Measurements from ENCODE around the gene CACTIN.
"Not testable (repeated sequence)": the region's sequence is repeated elsewhere in the genome, so short reads cannot be mapped to it uniquely, and the experiment has no call there.

Gene CACTIN

DNA sequence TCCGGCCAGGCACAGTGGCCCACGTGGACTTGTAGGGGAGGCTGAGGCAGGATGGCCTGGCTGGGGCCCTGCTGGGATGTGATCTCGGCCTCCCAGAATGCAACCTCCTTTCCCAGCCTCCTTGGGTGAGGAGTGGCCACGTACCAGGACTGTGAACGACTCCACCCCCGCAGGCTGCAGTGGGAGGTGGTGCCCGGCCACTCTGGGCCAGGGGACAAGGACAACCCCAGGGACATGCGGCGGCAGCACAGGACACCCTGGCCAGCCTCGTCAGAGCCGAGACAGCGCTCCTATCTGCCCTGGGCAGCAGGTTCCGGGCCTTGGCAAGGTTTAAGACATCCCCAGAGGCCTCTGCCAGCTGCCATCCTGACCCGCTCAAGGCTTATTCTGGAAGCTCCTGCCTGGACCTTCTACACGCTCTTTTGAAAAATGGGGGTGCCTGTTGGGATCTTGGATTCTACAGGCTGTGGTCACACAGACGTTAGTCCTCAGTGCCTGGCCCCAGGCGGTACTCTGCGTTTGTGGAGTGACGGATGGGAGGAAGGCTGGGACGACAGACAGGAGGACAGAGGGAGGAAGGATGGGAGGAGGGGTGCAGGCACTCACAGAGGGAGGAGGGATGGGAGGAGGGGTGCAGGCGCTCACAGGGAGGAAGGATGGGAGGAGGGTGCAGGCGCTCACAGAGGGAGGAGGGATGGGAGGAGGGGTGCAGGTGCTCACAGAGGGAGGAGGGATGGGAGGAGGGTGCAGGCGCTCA is 19.9 kb upstream of the CACTIN start:
- no peak for DNase-seq (ENCODE audit: low spot score)

DNA sequence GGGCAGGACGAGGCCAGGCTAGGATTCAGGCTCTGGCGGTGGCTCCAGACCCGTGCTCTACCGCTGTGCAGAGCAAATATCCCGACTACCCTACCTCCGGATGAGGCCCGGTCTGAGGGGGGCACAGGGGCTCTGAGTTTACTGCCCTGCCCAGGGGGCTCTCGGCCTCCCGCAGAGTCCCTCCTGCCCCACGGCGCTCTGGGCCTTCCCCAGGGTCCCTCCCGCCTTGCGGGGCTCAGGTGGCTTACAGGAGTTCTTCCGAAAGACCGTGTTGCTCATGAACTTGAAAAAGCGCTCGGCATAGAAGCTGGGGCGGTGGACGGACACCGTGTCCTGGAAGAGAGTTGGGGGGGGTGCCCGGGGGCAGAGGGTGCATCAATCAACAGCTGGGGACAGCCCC is 19.1 kb upstream of the CACTIN start:
- no peak for DNase-seq (ENCODE audit: low spot score)

GRCh38 chr19:3645067-3645396 is 18.4 kb upstream of the CACTIN start:
- DNase-seq (ENCODE audit: low spot score) = no peak

GRCh38 chr19:3644351-3645066 is 17.9 kb upstream of the CACTIN start:
- DNase-seq (ENCODE audit: low spot score) = peak; percentile 99

- DNase-seq (ENCODE audit: low spot score) = no peak
These were observed 17.2 kb upstream of the CACTIN start for GRCh38 chr19:3643674-3644313.

- DNase-seq (ENCODE audit: low spot score) = no peak
These were observed 16.5 kb upstream of the CACTIN start for GRCh38 chr19:3642987-3643673.

- DNase-seq (ENCODE audit: low spot score) = no peak
These were observed 15.7 kb upstream of the CACTIN start for GRCh38 chr19:3642296-3642695.

DNA sequence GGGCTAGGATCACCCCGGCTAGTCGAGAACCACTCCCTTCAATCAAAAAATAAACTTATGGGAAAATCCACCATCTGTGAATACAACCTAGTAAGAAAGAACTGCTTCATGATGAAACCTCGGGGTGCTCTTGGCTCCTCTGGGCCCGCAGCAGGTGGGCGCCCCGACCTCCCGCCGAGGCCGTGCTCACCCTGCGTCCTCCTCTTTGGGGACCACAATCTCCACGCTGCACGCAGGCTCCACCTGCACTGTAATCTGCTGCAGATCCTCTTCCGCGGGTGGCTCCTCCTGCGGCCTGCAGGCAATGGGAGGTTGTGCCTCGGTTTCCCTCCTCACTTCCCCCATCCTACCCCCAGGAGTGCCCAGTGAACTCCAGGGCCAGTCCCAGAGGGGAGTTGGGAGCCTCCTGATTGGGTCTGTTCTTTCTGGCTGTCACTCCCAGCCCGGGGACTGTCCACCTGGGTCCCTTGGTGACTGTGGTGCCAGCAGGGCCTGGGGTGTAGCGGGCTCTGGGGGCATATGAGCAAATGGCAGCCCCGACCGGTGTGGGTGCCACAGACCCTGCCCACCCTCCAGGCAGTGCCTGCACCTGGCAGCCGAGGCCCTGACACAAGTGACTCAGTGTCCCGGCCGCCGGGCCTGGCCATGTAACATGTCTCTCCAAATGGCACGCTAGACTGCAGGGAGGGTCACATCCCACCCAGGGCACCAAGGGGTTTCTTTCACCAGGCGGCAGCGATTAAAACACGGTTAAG is 15.1 kb upstream of the CACTIN start:
- no peak for DNase-seq (ENCODE audit: low spot score)

DNA sequence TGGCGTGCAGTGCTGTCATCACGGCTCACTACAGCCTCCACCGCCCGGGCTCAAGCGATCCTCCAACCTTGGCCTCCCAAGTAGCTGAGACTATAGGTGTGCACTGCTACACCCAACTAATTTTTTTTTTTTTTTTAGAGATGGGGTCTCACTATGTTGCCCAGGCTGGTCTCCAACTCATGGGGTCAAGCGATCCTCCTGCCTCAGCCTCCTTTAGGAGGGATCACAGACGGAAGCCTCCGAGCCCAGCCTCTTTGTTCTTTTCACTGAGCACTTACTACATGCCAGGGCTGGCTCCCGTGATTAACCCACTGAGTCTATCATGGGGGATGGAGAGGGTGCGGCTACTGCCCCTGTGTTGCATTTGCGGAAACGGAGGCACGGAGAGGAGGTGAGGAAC is 12.9 kb upstream of the CACTIN start:
- no peak for DNase-seq (ENCODE audit: low spot score)

- no peak for DNase-seq (ENCODE audit: low spot score)
These were observed 11.9 kb upstream of the CACTIN start for GRCh38 chr19:3638208-3639193.

GRCh38 chr19:3637621-3638020 is 11.0 kb upstream of the CACTIN start:
- no peak for DNase-seq (ENCODE audit: low spot score)

GRCh38 chr19:3636962-3637361 is 10.4 kb upstream of the CACTIN start:
- no peak for DNase-seq (ENCODE audit: low spot score)

- DNase-seq (ENCODE audit: low spot score) = no peak
These were observed 9.9 kb upstream of the CACTIN start for GRCh38 chr19:3636506-3636905.

DNA sequence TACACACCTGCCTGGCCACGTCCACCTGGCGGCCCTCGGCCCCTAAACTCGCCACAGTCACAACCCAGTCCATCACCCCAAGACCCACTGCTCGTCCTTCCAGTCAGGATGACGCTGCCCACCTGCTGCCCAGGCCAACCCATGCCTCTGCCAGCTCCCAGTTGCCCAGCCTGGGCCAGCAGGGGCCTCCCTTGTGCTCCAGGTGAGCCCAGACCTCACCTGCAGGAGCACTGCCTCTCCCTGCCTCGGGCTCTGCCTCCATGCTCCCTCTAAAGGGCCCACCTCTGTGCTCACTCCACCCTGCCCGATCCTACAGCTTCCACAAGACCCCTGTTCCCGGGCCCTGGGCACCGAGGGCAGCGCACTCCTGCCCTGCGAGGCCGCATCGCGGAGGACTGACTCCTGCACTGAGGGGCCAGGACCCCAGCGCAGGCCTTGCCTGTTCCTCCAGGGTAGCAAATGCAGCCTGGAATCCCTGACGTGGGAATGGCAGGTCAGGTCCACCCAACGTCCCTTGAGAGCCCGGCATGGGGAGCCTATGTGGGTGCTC is 8.0 kb upstream of the CACTIN start:
- no peak for DNase-seq (ENCODE audit: low spot score)

GRCh38 chr19:3633559-3633988 is 7.0 kb upstream of the CACTIN start:
- no peak for DNase-seq (ENCODE audit: low spot score)

DNA sequence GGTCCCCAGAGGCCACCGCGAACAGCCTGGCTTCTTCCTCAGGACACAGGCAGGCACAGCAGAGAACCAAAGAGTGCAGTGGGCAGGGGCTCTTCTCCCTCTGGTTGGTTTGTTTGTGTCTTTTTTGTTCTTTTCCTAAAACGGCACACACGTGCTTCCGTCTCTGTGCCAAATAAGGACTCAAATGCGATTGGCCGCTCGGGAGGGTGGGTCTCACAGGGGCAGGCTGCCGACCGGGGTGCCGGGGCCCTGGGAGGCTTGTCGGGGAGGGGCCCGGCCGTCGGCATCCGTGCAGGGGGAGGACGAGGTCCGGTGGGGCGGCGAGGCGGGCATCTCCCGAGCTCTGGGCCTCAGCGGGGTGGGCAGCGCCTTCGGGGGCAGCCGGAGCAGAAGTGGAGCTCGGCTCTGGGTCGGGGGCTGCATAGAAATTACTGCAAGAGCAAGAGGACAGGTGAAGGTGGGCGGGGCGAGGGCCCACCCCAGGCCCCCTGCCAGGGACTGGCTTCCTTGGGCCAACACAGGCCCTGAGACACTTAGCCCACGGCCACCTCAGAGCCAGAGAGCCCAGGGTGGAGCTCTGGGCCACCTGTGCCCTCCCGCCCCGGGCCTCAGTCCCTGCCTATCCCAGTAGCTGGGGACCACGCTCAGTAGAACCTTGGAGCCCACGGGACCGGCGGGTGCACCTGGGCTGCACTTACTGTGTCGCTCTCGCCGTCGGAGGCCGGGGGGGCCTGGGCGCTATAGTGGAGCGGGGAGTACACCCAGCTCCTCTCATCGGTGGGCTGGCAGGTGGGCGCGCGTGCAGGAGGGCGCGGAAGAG is 6.4 kb upstream of the CACTIN start:
- peak; percentile 29 for DNase-seq (ENCODE audit: low spot score)

DNA sequence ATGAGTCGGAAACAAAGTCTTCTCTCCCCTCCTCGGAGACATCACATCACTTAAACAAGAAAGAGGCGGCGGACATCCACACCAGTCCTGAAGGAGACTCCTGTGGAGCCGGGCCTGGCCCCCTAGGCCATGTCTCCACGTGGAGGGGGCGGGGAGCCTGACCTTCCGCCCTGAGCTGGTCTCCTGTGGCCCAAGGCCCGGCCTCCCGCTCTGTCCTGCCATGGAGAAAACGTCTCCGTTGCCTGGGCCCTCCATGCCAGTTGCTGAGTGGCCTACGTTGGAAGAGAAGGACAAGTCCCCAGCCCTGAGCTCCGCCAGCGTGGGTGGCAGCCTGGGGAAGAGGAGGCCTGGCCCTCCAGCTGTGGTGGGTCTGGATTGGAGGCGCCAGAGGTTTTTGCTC is 5.5 kb upstream of the CACTIN start:
- no peak for DNase-seq (ENCODE audit: low spot score)

DNA sequence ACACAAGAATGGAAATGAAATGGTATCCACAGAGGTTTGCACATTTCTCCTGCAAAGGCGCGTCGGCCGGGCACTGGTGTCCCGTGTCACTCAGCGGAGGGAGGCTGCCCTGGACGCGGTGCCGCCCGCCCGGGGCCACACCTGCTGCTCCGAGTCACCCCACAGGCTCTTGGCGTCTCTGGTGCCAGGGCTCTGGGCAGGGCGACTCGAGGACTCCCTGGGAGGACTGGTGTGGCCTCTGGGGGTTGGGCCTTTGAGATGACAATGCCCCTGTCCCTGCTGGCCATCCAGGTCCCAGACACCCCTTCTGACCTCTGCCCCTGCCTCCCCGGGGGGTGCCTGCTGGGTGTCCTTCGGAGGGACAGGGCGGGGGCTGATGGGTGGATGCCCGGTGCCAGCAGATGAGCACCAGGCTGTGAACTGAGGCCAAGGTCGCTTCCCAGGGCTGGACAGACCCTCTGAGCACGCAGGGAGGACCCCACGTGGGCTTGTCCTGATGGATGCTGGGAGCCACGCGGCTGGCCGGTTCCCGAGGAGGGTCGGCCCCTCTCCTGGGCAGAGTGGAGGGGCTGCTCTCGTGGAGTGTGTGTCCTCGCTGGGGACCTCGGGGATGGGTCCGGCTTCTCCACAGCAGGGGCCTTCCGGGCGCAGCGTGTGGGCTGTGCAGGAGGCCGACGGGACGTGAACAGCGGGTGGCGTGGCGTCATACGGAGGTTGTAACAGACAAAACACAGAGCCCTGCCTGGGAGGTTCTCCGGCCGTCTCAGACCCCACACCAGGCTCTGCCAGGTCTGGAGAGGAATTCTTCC is 4.7 kb upstream of the CACTIN start:
- DNase-seq (ENCODE audit: low spot score) = no peak

GRCh38 chr19:3628766-3629165 is 2.2 kb upstream of the CACTIN start:
- not testable (repeated sequence) for DNase-seq (ENCODE audit: low spot score)
